Testis (tissue), 3 donors: ENCODE data around the gene RAG2. TPM values are rescaled to one million over a fixed set of nuclear protein-coding genes. Genes with fewer than 3 reads are reported as not detected.

Experiments
- DNase-seq: peaks from one replicate; pipeline ENCODE4 v3.0.0-alpha.2; 2019
- H3K27ac ChIP-seq, 2 donors: fragments of 200-600 bp; sonication (generic); one replicate each; pipeline ENCODE4 v1.5.1; 2019
- H3K27me3 ChIP-seq: fragments of 200-600 bp; sonication (generic); one replicate; pipeline ENCODE4 v1.5.1; 2019
- H3K36me3 ChIP-seq: fragments of 200-600 bp; sonication (generic); one replicate; pipeline ENCODE4 v1.5.1; 2017; ENCODE audit warnings: low read depth; ENCODE audit errors: missing control alignments
- H3K4me1 ChIP-seq: fragments of 200-600 bp; sonication (generic); one replicate; pipeline ENCODE4 v1.5.1; 2019
- H3K4me3 ChIP-seq, 2 donors: fragments of 200-600 bp; sonication (generic); one replicate each; pipeline ENCODE4 v1.5.1; 2017 to 2019
- H3K9me3 ChIP-seq: fragments of 200-600 bp; sonication (generic); one replicate; pipeline ENCODE4 v1.5.1; 2017
- CTCF ChIP-seq, 3 experiments: fragments of 450-650 bp in 2 of 3; fragments of 200-600 bp in 1 of 3; sonication (generic) in 1 of 3; IDR thresholded peaks; one replicate each; pipeline ENCODE4 v1.5.1; 2016 to 2019; ENCODE audit warnings: antibody characterized with exemption in 3 of 3, mild to moderate bottlenecking in 2 of 3, moderate library complexity in 1 of 3
- POLR2A ChIP-seq: fragments of 450-650 bp; IDR thresholded peaks from one replicate; pipeline ENCODE4 v1.6.1; 2017; ENCODE audit warnings: antibody characterized with exemption, mild to moderate bottlenecking, moderate library complexity
- WGBS, 2 donors: methylation state at CpG; one replicate each; pipeline ENCODE4 v1.1.5; 2018; 5-methylcytosine and 5-hydroxymethylcytosine counted together
- intact Hi-C: fragments of 100-400 bp; cut with DNase I; formaldehyde crosslinking; loops from one replicate; pipeline ENCODE4 v1.15.1; 2023; ENCODE audit warnings: low total_unique reads
- polyA plus RNA-seq: library from polyadenylated mRNA; stranded (reverse); fragments of 350-450 nt; fragmentation: Illumina TruSeq; extraction: RNeasy Lipid Tissue Mini Kit (QIAGEN cat#74804); gene quantifications from one replicate; pipeline ENCODE4 v1.2.3, GENCODE V29; 2014; ENCODE audit warnings: low read depth, low replicate concordance; ENCODE audit not compliant: insufficient read depth
- total RNA-seq, 2 donors: library from RNA; depleted of rRNA; stranded (reverse); fragments of >200 nt; gene quantifications; one replicate each; pipeline ENCODE4 v1.2.3, GENCODE V29; 2016

RAG2 gene
- total and polyA plus RNA-seq, 3 donors from 2014 or later = 0.25 to 2.9 (median 0.94) TPM

GRCh38 chr11:36550385-36551115, 47.5 kb downstream of the RAG2 start:
- 15 to 21% methylated on average over 1 of the region's 1 CpG for WGBS, 2 donors
- intact Hi-C loops = no loop called here
- TF ChIP-seq POLR2A (no peak), CTCF (IDR thresholded peaks at IDR 0.05) (no peak)
- no peaks in the 10 kb centered on the region for H3K27me3 ChIP-seq
- H3K4me1 ChIP-seq = no peaks in the 10 kb centered on the region
- peak; percentile 87 for DNase-seq
- H3K9me3 ChIP-seq = no peaks in the 10 kb centered on the region
- no peaks in the 10 kb centered on the region for H3K36me3 ChIP-seq
- no peak overlapping the region for H3K4me3 ChIP-seq
- H3K27ac ChIP-seq = peak overlapping the region; percentile 43 to 49

Other genes starting within 250 kb of the RAG2 start
- 10 to 100 TPM; 24.0 to 26.4 TPM for gene TRAF6, start 88.0 kb downstream of the RAG2 start, total RNA-seq
- gene TRAF6, start 88.0 kb downstream of the RAG2 start, polyA plus RNA-seq = 18.8 TPM
- gene RAG1, start 30.2 kb downstream of the RAG2 start, total RNA-seq = 1 to 10 TPM; 1.5 to 3.5 TPM
- gene RAG1, start 30.2 kb downstream of the RAG2 start, polyA plus RNA-seq = 1.4 TPM
- 10 to 100 TPM; 42.1 to 42.4 TPM for gene IFTAP, start 3.7 kb downstream of the RAG2 start, total RNA-seq
- 105 TPM for gene IFTAP, start 3.7 kb downstream of the RAG2 start, polyA plus RNA-seq